ENCODE data around the gene PTPRM.

- TF ChIP-seq CBX3 (IDR thresholded peaks at IDR 0.05; ENCODE audit: low read depth), result no peak
- TF ChIP-seq EGR1 (IDR thresholded peaks at IDR 0.05; ENCODE audit: low read depth), result no peak
- TF ChIP-seq, protein P1, sequence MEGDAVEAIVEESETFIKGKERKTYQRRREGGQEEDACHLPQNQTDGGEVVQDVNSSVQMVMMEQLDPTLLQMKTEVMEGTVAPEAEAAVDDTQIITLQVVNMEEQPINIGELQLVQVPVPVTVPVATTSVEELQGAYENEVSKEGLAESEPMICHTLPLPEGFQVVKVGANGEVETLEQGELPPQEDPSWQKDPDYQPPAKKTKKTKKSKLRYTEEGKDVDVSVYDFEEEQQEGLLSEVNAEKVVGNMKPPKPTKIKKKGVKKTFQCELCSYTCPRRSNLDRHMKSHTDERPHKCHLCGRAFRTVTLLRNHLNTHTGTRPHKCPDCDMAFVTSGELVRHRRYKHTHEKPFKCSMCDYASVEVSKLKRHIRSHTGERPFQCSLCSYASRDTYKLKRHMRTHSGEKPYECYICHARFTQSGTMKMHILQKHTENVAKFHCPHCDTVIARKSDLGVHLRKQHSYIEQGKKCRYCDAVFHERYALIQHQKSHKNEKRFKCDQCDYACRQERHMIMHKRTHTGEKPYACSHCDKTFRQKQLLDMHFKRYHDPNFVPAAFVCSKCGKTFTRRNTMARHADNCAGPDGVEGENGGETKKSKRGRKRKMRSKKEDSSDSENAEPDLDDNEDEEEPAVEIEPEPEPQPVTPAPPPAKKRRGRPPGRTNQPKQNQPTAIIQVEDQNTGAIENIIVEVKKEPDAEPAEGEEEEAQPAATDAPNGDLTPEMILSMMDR (IDR thresholded peaks at IDR 0.05 in 2 of 3, conservative IDR thresholded peaks at IDR 0.05 in 1 of 3; ENCODE audit: borderline replicate concordance in 1 of 3, insufficient read depth in 1 of 3, low read depth in 2 of 3, low read length in 2 of 3), result no peak
- no peak for TF ChIP-seq POLR2A (IDR thresholded peaks at IDR 0.05; ENCODE audit: borderline replicate concordance, extremely low read depth, insufficient read depth, insufficient read length)
- no peak for TF ChIP-seq FOSL1 (IDR thresholded peaks at IDR 0.05; ENCODE audit: low read depth)
- TF ChIP-seq POLR2AphosphoS5 (IDR thresholded peaks at IDR 0.05; ENCODE audit: low read depth, low read length), result no peak
- no peak for TF ChIP-seq RAD21 (IDR thresholded peaks at IDR 0.05; ENCODE audit: low read depth)
- TF ChIP-seq SIN3A (IDR thresholded peaks at IDR 0.05; ENCODE audit: low read depth), result no peak
- TF ChIP-seq, protein P2, sequence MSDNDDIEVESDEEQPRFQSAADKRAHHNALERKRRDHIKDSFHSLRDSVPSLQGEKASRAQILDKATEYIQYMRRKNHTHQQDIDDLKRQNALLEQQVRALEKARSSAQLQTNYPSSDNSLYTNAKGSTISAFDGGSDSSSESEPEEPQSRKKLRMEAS (IDR thresholded peaks at IDR 0.05), result no peak
- no peak for TF ChIP-seq REST (IDR thresholded peaks at IDR 0.05; ENCODE audit: low read depth)
- no peak for TF ChIP-seq SP1 (IDR thresholded peaks at IDR 0.05; ENCODE audit: low read depth)
- TF ChIP-seq JUND (IDR thresholded peaks at IDR 0.05), result no peak
Measured at GRCh38 chr18:7987284-7987976, 420.3 kb downstream of the PTPRM start.

All from HCT116 (cell line).